UCSD-AML1 (cell line): ENCODE results near the gene RAPGEF3.

Source experiments
- DNase-seq: peaks from one replicate; lab custom pipeline; 2025; ENCODE audit not compliant: unreplicated experiment; lab: John Stamatoyannopoulos, UW

Gene RAPGEF3

DNA sequence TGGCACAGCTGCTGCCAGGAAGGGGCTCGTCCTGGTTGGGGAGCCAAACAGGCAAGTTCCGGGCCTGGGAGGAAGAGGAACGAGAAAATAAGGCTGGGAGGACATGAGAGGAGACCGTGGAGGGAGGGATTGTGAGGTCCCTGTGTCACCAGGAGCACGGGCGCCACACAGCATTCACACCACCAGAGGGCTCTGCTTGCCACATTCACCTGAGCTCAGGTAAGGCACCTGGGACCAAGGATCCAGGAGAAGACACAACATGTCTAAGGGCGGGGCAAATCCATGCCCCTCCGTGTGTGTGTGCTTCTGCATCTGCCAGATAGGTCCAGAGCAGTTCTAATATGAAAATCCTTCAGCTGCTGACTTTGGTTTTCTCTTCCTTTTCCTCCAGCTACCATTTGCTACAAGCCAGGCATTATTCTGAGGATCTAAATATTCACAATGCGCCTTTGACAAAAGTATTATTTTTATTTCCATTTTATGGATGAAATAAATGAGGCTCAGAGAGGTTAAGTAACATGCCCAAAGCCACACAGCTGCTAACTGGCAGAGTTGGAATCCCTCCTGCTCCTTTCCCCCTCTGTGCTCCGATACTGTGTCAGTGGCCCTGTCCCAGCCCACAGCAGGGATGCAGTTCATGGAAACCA, 14.6 kb downstream of the RAPGEF3 start:
- DNase-seq: peak; percentile 30

DNA sequence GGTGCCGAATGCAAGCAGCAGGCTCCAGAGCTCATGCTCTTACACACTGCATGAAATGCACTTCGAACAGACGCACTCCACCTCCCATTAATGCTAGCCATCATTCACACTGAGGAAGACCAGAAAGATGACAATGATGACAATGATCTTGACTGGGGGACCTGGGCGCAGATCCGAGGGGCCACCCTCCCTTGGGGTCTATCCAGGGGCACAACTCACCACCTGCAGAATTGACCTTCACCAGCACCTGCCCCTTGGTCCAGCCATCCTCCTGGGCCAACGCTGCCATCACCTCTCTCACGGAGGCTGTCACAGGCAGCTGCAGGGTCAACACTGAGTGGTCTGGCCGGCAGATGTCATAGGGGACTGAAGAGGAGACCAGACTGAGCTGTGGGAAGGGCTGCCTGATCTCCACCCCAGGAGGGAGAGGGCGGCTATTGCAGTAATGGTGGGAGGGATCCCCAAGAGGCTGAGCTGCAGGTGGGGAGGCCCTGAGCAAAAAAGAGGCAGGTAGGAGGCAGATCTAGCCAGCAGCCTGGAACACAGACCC, 15.3 kb downstream of the RAPGEF3 start:
- no peak for DNase-seq

- DNase-seq: peak; percentile 51
Measured at GRCh38 chr12:47742253-47742825, 16.3 kb downstream of the RAPGEF3 start.

GRCh38 chr12:47741340-47741703, 17.4 kb downstream of the RAPGEF3 start:
- peak; percentile 86 for DNase-seq

DNA sequence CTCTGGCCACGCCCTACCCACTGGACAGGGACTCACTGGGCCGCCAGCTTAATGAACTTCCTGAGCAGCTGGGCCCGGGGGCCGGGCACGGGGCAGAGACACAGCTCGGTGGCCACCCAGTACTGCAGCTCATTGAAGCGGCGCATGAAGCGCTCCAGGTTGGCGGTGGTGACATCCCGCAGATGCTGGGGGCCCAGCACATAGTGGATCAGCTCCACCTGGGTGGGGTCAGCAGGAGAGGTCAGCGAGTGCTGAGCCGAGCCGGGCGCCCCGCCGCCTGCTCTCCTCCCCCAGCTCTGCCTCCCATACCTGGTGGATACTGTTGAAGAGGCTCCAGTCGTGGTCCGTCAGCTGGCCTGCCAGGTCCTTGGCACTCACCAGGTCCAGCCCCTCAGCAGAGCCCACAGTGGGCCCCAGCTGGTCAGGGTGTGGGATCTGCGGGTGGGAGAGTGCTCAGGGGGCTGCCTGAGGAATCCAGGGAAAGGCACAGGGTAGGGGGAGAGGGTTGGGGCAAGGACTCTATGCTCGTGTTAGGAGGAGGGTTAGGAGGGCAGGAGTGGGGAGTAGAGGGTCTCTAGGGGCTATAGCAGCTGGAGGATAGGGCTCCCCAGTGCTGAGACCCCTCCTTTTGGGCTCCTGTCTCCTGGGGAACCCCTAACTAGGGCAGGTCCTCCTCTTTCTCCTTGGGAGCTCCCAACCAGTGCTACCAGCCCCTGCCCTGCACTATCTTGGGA, 17.9 kb downstream of the RAPGEF3 start:
- no peak for DNase-seq

DNA sequence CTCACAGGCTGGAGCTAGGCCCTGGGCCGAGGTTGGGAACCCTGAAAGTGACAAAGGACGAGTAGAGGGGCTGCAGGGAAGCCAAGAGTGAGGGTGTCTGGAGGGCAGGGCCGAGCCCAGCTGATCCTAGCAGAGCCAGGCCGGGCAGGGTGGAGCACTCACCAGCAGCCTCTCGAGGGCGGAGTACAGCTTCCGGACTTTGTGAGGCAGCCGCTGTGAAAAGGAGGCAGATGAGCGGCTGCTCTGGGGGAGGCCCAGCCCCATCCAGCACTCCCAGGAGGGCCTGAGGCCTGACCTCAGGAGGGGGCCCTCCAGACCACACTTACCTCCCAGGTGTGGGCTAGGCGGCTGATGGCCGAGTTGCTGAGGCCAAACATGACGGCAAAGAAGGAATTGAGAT, 18.7 kb downstream of the RAPGEF3 start:
- no peak for DNase-seq

DNA sequence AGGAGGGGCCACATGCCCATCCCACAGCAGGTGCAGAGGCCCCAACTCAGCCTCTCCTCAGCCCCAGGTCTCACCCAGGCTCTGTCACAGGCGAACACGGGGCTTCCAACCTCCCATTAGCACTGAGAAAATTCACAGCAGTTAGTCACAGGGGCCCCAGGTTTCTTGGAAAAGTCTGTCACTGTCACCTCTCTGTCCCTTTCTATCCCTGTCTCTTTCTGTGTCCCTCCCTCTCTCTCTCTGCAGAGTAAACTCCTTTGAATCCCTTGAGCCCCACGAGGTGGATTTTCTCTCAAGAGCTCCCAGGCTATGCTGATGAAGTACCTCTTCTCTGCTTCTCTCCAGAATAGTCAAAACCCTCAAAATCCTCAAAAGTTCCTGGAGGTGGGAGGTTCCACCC, 19.4 kb downstream of the RAPGEF3 start:
- DNase-seq: no peak

DNA sequence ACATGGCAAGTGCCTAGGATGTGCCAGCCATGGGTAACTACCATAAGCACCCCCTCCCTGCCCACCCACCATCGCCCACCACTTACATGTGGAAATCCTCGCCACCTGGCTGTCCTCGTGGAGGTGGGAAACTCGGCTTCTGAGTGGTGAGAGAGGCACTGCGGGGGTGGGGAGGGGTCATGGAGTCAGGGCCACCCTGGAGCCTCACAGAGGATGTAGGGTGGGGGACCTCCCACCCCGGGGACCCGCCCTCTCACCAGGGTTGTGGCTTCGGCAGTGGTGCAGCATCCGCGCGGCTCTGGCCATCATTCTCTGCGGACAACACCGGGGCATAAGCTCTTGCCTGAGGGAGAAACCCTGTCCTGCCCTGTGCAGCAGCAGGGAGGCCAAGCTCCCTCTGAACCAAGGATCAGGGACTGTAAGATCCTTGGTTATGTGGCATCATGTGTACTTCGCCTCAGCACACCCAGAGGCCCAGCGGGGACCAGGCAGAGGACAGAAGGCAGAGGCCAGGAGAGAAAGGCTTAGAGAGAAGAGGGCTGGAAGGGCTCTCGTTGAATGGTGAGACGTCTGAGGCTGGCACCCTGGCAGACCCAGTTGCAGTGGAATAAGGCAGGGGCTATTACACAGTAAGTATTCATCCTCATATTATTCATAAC, 20.6 kb downstream of the RAPGEF3 start:
- DNase-seq: no peak

DNA sequence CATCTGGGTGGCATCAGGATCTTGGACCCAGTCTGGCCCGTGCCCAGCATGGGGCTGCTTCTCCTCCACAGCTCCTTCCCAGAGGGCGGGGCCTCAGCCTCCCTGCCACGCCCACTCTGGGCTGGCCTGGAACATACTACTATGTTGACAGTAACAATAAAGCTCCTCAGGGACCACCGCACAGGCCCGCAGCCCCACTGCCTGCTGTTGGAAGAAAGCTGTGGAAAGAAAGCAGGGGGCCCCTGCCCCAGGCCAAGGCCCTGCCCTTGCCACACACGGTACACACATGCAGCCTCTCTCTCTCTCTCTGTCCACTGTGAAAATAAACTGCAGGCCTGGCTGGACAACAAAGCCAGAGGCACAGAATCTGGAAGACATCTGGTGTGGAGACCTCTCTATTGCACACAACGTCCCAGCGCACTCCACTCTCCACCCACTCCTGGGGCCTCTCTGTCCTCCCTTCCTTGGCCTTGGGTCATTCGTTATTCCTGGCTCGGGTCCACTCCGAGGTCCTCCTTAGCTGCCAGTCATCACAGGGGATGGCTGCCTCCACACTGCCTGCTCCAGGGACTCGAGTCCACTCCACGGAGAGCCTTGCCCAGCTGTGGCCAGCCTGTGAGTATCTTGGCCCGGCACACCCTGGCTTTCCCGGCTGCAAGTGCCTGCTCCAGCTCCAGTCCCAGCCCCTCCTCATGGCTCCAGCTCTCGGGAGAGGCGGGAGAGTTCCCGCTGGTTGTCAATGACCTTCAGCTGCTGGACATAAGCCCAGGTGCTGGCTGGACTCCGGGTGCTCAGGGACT, 21.6 kb downstream of the RAPGEF3 start:
- no peak for DNase-seq

DNA sequence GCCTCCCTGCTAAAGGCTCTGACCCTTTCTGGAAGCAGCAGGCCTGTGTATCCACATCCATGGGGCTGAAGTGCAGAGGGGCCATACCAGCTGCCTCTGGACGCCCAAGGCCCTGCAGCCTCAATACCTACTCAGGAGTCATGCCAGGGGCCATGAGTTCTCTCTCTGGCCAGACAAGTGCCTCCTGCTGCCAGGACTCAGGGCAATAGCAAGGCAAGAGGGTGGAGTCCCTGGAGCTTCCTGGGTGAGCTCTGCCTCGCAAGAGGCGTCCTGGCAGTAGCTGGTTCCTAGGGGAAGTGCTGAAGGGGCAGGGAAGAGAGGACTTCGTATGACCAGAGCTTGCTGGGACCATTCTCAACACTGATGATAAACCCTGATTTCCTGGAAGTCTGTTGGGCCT, 22.5 kb downstream of the RAPGEF3 start:
- no peak for DNase-seq

- DNase-seq: no peak
Measured at GRCh38 chr12:47735649-47736048, 23.0 kb downstream of the RAPGEF3 start.

DNA sequence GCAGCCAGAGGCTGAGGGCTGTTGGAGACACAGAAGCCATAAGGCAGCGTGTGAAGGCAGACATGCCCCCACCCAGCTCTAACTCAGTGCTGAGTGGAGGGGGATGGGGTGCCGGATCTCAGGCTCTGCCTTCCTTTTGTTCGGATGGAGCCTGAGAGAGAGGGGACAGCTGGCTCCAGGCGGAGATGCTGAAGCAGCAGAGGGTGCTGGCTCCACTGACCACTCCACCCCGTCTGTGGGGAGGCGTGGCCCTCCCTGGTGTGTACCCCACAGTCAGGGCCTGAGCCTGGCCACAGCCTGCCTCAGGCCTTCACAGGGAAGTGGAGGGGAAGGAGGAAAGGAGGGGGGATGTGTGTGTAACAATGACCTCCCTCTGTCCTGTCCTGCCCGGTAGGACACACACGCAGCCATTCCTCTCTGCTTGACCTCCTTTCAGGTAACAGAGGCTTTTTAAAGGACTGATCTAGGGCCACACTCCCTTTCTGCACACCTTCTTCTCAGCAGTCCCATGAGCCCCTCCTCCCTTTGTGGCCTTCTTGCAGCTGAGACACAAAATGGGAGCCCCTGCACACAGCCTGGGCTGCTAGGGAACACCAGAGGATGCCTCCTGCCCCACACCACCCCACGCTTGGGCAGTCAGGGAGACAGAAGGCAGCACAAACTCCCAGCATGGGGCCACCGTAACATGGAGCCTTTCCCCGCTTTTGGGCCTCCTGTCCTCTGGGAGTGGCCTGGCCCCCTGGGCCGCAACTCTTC, 23.8 kb downstream of the RAPGEF3 start:
- no peak for DNase-seq

- DNase-seq: no peak
Measured at GRCh38 chr12:47733142-47733541, 25.5 kb downstream of the RAPGEF3 start.

DNA sequence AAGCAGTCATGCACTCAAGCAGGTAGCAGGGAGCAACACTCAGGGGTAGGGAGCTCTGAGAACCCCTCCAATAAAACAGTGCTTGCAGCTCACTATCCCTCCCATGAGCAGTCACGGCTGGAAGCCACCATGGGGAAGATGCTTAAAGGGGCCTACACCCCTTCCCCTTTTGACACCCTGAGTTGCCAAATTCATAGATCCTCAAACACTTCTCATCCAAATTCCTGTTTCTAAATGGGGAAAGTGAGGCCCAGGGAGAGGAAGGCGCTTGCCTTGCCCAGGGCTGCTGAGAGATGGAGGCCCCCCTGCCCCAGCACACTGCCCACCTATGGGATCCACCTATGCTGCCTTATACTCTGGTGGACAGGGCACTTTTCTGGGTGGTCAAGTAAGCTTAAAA, 26.2 kb downstream of the RAPGEF3 start:
- no peak for DNase-seq

GRCh38 chr12:47731723-47732122, 27.0 kb downstream of the RAPGEF3 start:
- no peak for DNase-seq

DNA sequence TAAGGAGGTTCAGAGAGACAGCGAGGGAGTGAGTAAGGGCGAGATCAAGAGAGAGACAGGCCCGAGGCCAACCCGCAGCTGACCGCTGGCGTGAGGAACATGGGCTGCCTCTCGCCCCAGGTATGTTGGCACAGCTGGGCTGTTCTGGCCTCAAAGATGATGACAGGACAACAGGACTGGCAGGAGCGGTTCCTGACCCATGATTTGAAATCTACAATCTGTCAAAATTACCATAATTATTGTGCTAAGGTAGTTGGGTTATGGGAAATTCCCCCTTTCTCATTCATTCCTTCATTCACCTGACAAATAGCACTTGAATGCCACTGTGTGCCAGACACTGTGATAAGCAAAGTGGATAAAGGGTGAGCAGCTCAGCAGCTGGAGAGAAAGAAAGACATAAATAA, 28.3 kb downstream of the RAPGEF3 start:
- no peak for DNase-seq

- no peak for DNase-seq
Measured at GRCh38 chr12:47729233-47729632, 29.4 kb downstream of the RAPGEF3 start.

DNA sequence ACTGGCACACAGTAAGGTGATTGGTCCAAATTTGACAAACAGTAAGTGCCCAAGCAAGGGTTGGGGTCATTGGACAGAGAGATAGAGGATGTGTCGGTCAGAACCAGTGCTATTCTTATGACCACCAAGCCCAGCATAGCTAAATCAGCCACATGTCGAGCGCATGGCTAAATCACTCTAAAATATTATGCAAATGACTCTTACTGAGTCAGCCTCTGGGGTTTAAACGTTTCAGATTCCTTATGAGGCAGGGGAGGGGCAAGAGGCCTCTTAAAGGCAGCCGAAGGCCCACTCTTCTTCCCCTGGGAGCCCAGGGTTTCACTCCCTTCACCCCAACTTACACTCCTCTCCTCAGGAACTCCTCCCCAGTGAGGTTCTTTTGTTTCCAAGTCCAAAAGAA, 32.8 kb downstream of the RAPGEF3 start:
- DNase-seq: no peak

DNA sequence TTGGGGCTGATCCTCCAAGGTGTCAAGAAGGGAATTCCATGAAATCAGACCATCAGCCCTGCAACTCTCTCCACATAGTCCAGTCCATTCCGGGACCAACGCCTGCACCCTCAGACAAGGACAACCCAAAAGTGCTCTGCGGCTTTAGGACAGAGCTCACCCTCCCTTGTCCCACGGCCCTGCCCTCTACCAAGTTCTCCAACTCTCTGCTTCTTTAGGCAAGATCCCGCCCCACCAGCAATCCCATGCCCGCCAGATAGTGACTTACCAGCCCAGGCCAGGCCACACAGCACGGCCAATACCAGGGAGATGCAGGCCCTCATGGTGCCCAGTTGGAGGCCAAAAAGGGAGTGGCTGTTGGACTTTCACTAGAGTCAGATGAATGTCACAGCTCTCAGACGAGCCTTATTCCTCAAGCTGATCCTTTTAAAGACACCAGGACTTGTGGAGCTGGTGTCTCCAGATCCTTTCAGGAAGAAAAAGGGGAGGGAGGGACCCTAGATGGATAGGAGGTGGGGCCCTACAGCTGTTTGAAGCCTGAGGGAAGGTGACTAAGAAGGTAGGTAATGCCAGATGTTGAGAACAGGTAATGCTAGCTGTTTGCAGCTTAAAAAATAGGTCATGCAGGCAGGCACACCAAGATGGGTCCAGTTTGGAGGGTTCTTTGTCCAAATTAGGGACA, 33.4 kb downstream of the RAPGEF3 start, which contains the start of gene ENDOU:
Gene ENDOU (minus strand): TSS at position 400 of the 682 bp plus-strand sequence. CDS start 77 bp downstream, at position 323.
- no peak for DNase-seq
